Measurements from ENCODE around the gene PRDM5.

DNA sequence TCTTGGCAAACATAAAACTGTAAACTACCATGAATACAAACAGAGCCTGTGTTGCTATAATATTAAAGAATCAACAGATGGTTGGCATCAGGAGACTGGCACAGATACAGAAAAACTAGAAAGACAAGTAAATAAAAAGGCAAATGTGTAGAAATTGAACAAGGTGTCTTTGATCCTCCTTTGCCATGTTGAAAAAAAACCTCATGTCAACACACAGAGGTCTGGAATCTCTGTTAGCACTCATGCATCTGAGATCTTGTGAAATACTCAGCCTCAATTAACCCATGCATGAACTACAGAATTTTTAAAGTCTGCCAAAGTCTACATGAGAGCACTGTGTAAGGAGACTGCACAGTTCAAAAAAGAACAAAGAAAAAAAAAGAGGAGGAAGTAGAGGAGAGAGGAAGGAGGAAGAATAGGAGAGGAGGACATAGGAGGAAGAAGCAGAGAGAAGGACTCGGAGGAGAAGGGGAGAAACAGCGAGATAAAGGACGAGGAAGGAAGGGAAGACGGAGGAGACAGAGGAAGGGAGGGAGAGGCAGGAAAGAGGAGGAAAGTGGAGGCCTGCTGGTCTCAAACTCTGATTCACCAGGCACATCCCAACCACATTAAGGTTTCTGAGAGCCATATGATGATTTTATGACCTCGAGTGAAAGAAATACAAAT is 52.8 kb downstream of the PRDM5 start:
- TF ChIP-seq POLR2A (IDR thresholded peaks at IDR 0.05; ENCODE audit: low read length): no peak
- no peak for TF ChIP-seq GATA1 (IDR thresholded peaks at IDR 0.05; ENCODE audit: low read depth, low read length)

All from erythroblast (primary cell).